AML-193 (cell line): Measurements from ENCODE around the gene MARCHF4.

Experiments used
- DNase-seq, 2 experiments: peaks; one replicate each; lab custom pipeline; 2025; lab: John Stamatoyannopoulos, UW

The MARCHF4 gene

DNA sequence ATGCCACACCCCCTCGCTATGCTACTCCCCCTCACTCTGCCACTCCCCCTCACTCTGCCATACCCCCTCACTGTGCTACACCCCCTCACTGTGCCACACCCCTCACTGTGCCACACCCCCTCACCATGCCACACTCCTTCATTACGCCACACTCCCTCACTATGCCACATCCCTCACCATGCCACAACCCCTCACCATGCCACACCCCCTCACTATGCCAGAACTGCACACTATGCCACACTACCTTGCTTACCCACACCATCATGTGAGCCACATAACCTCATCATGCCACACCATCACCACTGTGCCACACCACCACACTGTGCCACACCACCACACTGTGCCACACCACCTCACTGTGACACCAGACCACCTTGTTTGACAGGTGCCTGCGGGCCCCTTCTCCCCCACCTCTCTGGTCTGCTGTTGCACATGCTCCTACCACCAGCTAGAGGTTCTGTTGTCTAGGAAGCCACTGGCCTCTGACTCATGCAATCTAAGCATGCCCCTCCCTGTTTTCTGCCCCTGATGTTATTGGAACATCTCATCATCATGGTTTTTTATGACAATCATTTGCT, 22.0 kb downstream of the MARCHF4 start:
- DNase-seq: no peak

GRCh38 chr2:216349366-216349765, 22.9 kb downstream of the MARCHF4 start:
- DNase-seq: no peak

DNA sequence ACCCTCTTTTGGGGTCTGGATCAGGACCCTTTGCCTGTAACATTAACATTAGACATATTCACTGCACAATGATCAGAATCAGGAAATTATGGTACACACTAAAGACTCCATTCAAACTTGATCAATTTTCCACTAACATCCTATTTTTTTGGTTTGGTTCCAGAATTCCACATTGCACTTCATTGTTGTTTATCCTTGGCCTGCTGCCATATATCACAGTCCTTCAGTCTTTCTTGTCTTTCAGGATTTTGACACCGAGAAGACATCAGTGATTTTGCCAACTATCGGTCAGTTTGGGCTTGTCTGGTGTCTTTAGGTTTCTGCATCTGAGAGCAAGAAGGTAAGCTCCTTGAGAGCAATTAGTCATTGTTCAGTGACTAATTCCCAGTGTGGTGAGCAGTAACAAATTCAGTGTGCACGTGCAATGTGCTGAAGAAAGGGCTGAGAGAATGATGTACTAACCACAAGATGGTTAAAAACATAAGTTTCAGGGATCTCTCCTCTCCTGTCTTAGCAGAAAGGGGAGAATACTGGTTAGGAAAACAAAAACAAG, 23.5 kb downstream of the MARCHF4 start:
- DNase-seq: no peak

- DNase-seq: no peak
Measured at GRCh38 chr2:216346781-216347180, 25.5 kb downstream of the MARCHF4 start.

GRCh38 chr2:216345846-216346245, 26.4 kb downstream of the MARCHF4 start:
- no peak for DNase-seq

GRCh38 chr2:216344950-216345300, 27.4 kb downstream of the MARCHF4 start:
- no peak for DNase-seq

DNA sequence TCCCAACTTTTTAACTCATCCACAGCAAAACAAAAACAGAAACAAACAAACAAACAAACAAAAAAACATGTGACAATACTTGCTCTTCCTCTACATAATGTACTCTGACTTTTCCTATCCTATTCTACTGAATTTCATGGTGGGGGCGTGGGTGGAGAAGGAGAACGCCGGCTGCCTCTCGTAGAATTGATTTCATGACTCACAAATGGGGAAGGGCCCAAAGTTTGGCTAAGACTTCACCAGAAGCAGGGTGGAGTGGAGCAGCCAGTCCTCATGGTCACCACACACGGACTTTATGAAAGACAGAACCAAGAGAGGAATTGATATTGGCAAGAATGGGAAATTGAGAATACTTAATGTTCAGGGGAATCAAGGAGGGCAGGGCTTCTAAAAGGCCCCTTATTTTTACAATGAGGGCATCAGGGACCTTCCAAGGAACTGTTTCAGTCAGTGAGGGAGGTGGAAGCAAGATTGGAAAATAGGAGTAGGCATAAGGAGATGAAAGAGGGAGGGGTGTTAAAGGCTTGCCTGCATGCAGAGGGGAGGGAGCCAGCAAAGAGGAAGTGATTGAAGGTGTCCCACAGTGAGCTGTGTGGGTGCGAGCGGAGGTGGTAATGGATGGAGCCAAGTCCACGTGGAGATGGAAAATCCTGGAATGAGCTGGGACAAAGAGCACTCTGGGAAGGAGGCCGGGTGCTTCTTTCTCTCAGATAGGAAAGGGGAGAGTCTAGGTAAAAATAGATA, 27.9 kb downstream of the MARCHF4 start:
- DNase-seq: no peak

DNA sequence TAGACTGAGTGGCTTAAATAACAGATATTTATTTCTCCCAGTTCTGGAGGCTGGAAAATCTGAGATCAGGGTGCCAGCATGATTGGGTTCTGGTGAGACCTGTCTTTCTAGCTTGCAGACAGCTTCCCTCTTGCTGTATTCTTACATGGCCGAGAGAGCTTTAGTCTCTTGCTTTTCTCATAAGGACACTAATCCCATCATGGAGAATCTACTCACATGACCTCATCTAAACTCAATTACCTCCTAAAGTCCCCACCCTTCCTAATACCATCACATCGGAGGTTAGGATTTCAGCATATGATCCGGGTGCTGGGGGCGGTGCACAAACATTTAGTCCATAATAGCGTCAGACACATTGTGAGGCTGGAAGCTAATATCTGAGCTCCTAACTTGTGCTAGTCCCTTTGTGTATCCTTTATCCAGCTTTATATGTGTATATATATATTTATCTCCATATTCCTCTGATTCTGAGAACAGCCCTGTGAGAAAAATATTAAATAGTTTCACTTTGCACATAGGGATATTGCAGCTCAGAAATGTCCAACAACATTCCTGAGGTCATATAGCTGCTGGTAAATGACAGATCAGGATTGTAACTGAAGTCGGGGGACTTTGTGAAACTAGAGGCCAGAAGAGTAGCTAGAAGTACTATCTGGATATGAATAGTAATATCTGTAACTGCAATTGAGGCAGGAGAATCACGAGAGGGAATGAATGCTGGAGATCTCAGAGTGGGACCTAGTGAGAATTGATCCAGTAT, 28.9 kb downstream of the MARCHF4 start:
- DNase-seq: no peak

- DNase-seq: no peak
Measured at GRCh38 chr2:216341121-216341520, 31.2 kb downstream of the MARCHF4 start.

DNA sequence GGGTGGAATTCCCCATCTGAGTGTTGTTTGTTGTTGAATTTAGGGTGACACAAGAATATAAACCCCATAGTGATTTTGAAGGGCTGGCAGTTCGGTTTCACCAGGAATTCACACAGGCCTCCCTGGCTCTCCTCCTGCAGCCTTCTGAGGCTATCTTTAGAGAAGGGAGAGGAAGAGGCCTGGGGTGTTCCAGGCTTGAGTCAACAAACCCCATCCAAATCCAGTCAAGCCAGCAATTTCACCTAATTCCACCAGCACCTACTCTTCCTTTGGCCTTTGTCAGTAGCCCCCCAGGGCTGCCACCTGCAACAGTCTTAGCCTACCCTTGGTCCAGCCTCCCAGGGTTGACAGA, 32.0 kb downstream of the MARCHF4 start:
- DNase-seq: no peak

DNA sequence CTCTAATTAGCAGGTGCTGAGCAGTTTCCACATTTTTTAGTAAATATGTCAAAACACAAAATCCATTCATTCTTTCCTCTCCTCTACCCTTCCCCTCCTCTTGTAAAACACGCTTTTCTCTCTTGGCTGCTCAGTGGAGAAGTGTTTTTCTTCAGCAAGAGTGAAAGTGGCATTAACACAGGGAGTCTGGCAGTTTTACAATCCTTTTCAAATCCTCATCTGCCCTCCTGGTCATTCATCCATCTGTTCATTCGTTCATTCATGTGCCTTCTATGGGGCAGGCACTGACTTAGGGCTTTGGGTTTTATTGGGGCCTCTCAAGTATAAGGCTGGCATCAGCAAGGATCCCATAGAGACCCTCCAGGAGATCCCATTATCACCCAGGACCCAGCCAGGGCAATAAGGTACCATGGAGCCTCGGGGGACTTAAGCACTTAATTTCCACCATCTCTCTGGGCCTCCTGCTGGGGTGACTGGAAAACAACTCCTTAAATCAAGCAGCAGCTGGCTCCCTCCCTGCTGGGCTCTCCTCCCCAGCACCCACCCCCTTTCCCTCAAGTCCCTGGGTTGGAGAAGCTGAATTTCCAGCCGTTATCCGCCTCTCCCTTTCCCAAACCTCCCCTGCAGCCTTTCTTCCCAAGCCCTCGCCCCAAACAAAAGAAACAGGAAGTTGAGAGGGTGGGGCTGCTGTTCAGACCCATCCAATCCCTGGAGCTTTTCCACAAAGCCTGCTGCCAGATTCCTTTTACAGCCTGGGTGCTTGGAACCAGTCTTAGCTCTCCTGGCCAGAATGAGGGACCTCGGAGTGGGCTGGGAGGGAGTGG, 32.6 kb downstream of the MARCHF4 start:
- DNase-seq: no peak

DNA sequence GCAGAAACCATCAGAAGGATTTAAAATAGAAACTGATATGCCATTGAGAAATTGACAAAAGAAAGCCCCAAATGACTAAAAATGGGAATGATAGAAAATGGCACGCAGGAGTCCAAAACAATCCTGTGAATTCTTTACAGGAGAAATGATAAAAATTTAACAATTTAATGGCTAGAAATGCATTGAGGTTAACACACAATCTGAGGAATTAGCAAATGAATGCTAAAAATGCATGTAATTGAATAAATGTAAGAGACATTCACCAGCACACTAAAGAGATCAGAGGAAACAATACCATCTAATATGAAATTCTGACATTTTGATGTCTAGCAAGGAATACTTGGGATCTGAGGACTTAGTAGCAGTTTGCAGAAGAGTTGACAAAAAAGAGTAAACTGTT, 37.0 kb downstream of the MARCHF4 start:
- no peak for DNase-seq

DNA sequence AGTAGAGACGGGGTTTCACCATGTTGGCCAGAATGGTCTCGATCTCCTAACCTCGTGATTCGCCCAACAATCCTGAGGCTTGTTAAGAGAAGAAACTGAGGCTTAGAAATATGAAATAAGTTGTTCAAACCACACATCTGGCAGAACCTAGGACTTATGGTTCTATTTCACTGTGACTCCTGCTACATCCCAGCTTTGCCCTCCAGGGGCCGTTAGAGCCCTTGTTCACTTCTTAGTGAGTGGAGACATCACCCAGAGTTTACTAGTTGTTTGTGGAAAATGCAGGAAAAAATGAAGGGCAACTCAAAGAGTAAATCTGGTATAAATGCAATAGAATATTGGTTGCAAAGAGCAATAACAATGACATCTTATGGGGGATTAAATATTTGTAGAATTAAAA, 43.9 kb downstream of the MARCHF4 start:
- DNase-seq: no peak

GRCh38 chr2:216327447-216327935, 44.8 kb downstream of the MARCHF4 start:
- DNase-seq: no peak
